Endodermal cell (in vitro differentiated cells): ENCODE results near the gene EIF4E2. TPM values are rescaled to one million over a fixed set of nuclear protein-coding genes. Genes with fewer than 3 reads are reported as not detected.

ENCODE experiments used
- DNase-seq: peaks from one replicate; pipeline ENCODE4 v3.0.0-alpha.2; 2017
- H3K27ac ChIP-seq: 2 replicates; pipeline ENCODE4 v1.5.1; 2013; ENCODE audit warnings: mild to moderate bottlenecking, low read depth, low read length, moderate library complexity
- H3K27me3 ChIP-seq: 2 replicates; pipeline ENCODE4 v1.6.1; 2013; ENCODE audit warnings: mild to moderate bottlenecking, low read length, moderate library complexity; ENCODE audit not compliant: insufficient read depth, control insufficient read depth, poor library complexity, severe bottlenecking
- H3K36me3 ChIP-seq: 2 replicates; pipeline ENCODE4 v1.7.0; 2013; ENCODE audit warnings: mild to moderate bottlenecking, low read length, moderate library complexity; ENCODE audit not compliant: control insufficient read depth, insufficient read depth
- H3K4me1 ChIP-seq: one replicate; pipeline ENCODE4 v1.7.0; 2013; ENCODE audit warnings: low read length; ENCODE audit not compliant: control insufficient read depth, insufficient read depth
- H3K4me3 ChIP-seq: 2 replicates; pipeline ENCODE4 v1.5.1; 2013; ENCODE audit warnings: mild to moderate bottlenecking, low read length, moderate library complexity
- H3K9ac ChIP-seq: 2 replicates; pipeline ENCODE4 v1.6.1; 2013; ENCODE audit warnings: mild to moderate bottlenecking, low read length, moderate library complexity; ENCODE audit not compliant: poor library complexity, severe bottlenecking; ENCODE audit errors: extremely low read depth
- H3K9me3 ChIP-seq: 2 replicates; pipeline ENCODE4 v1.6.1; 2013; ENCODE audit warnings: mild to moderate bottlenecking, low read length, moderate library complexity; ENCODE audit not compliant: control insufficient read depth
- H3K27ac Mint-ChIP-seq: 2 replicates; pipeline ENCODE4 v1.8.0; 2020; ENCODE audit warnings: mixed read lengths
- H3K27me3 Mint-ChIP-seq: 2 replicates; pipeline ENCODE4 v1.8.0; 2021; ENCODE audit warnings: mild to moderate bottlenecking, mixed read lengths; ENCODE audit not compliant: insufficient read depth
- H3K36me3 Mint-ChIP-seq: 2 replicates; pipeline ENCODE4 v1.8.0; 2020; ENCODE audit warnings: low read depth, mixed read lengths
- H3K4me1 Mint-ChIP-seq: 2 replicates; pipeline ENCODE4 v1.8.0; 2020; ENCODE audit warnings: mixed read lengths
- H3K4me3 Mint-ChIP-seq: 2 replicates; pipeline ENCODE4 v1.8.0; 2020; ENCODE audit warnings: mild to moderate bottlenecking, moderate library complexity, mixed read lengths
- H3K9me3 Mint-ChIP-seq: 2 replicates; pipeline ENCODE4 v1.8.0; 2020; ENCODE audit warnings: mild to moderate bottlenecking, mixed read lengths
- CTCF ChIP-seq: fragments of 200-600 bp; sonication (generic); conservative IDR thresholded peaks from 2 replicates; pipeline ENCODE4 v1.5.0; 2021; ENCODE audit warnings: antibody characterized with exemption, mild to moderate bottlenecking
- WGBS, 2 experiments: methylation state at CpG; one replicate each; pipeline versions ENCODE4 v1.1.5 to v1.1.7; 2013; ENCODE audit warnings: missing lambda C conversion rate in 2 of 2, mixed read lengths in 1 of 2; ENCODE audit not compliant: insufficient coverage in 1 of 2, insufficient read length in 1 of 2; 5-methylcytosine and 5-hydroxymethylcytosine counted together
- total RNA-seq, 2 donors: library from RNA; stranded (reverse); fragmentation: NEBNext Ultra II Directional in 1 of 2; extraction: Animal tissue kit (Norgen Biotek cat#: 25700) in 1 of 2; gene quantifications; 2 replicates in 1 of 2; 3 replicates in 1 of 2; pipeline ENCODE4 v1.2.1, GENCODE V29; 2021

Gene EIF4E2
- total RNA-seq, 2 donors from 2014 or later, result 105 to 116 TPM

- WGBS, 2 experiments, result 97 to 100% methylated on average over 1 to 2 of the region's 3 CpGs
- H3K4me3 ChIP-seq, result no peak overlapping the region
- Mint-ChIP-seq H3K27ac (no peak overlapping the region), H3K4me1 (no peaks in the 10 kb centered on the region), H3K4me3 (no peak overlapping the region), H3K9me3 (no peaks in the 10 kb centered on the region), H3K36me3 (peaks cover 90% of the 10 kb centered on the region), H3K27me3 (no peaks in the 10 kb centered on the region)
- H3K36me3 ChIP-seq, result peaks cover 91% of the 10 kb centered on the region
- H3K27ac ChIP-seq, result no peak overlapping the region
- no peak for TF ChIP-seq CTCF
- no peaks in the 10 kb centered on the region for H3K27me3 ChIP-seq
- no peak for DNase-seq
- H3K9ac ChIP-seq, result no peak overlapping the region
- H3K4me1 ChIP-seq, result no peaks in the 10 kb centered on the region
- no peaks in the 10 kb centered on the region for H3K9me3 ChIP-seq
Observed at GRCh38 chr2:232563580-232563979, 13.1 kb downstream of the EIF4E2 start.

GRCh38 chr2:232567721-232568120 is 17.2 kb downstream of the EIF4E2 start:
- no peaks in the 10 kb centered on the region for H3K9me3 Mint-ChIP-seq
- Histone ChIP-seq H3K9ac (no peak overlapping the region), H3K27ac (no peak overlapping the region), H3K9me3 (no peaks in the 10 kb centered on the region), H3K27me3 (no peaks in the 10 kb centered on the region), H3K36me3 (peaks cover 85% of the 10 kb centered on the region), H3K4me3 (no peak overlapping the region), H3K4me1 (no peaks in the 10 kb centered on the region)
- H3K27ac Mint-ChIP-seq, result peak overlapping the region; percentile 9
- H3K4me1 Mint-ChIP-seq, result no peaks in the 10 kb centered on the region
- DNase-seq, result no peak
- peaks cover 88% of the 10 kb centered on the region for H3K36me3 Mint-ChIP-seq
- H3K4me3 Mint-ChIP-seq, result no peak overlapping the region
- H3K27me3 Mint-ChIP-seq, result no peaks in the 10 kb centered on the region
- no peak for TF ChIP-seq CTCF

GRCh38 chr2:232568161-232568560 is 17.7 kb downstream of the EIF4E2 start:
- H3K4me3 Mint-ChIP-seq, result no peak overlapping the region

More at GRCh38 chr2:232568161-232568560, 17.7 kb downstream of the EIF4E2 start:
- no peak overlapping the region for H3K9ac ChIP-seq
- H3K4me1 ChIP-seq, result no peaks in the 10 kb centered on the region
- H3K36me3 ChIP-seq, result peaks cover 85% of the 10 kb centered on the region
- H3K4me3 ChIP-seq, result no peak overlapping the region
- no peak overlapping the region for H3K27ac Mint-ChIP-seq
- H3K27ac ChIP-seq, result no peak overlapping the region
- WGBS, 2 experiments, result 93 to 100% methylated on average over 3 to 4 of the region's 5 CpGs
- TF ChIP-seq CTCF, result no peak
- no peaks in the 10 kb centered on the region for H3K4me1 Mint-ChIP-seq
- no peaks in the 10 kb centered on the region for H3K9me3 ChIP-seq
- peaks cover 87% of the 10 kb centered on the region for H3K36me3 Mint-ChIP-seq
- H3K27me3 ChIP-seq, result no peaks in the 10 kb centered on the region
- no peaks in the 10 kb centered on the region for H3K27me3 Mint-ChIP-seq
- no peaks in the 10 kb centered on the region for H3K9me3 Mint-ChIP-seq
- no peak for DNase-seq
